GM10847 (cell line): Measurements from ENCODE around the gene TRIM56.

Experiments used
- POLR2A ChIP-seq: IDR thresholded peaks from 2 replicates; pipeline ENCODE4 v1.6.1; 2011; ENCODE audit not compliant: insufficient read length; ENCODE audit errors: extremely low read depth

Gene TRIM56

GRCh38 chr7:101085162-101085964 lies at the start of gene TRIM56:
TSS of gene TRIM56 (plus strand) at chr7:101085481. CDS start at chr7:101087313, 1,832 bp downstream.
- TF ChIP-seq POLR2A: peak; percentile 61

- TF ChIP-seq POLR2A: no peak
Observed at GRCh38 chr7:101035941-101036340, 49.3 kb upstream of the TRIM56 start.

- no peak for TF ChIP-seq POLR2A
Observed at GRCh38 chr7:101058355-101058754, 26.9 kb upstream of the TRIM56 start.

GRCh38 chr7:101059620-101059942 lies 25.7 kb upstream of the TRIM56 start:
- TF ChIP-seq POLR2A: no peak

GRCh38 chr7:101060992-101061391 lies 24.3 kb upstream of the TRIM56 start:
- no peak for TF ChIP-seq POLR2A

- no peak for TF ChIP-seq POLR2A
Observed at GRCh38 chr7:101066141-101066832, 19.0 kb upstream of the TRIM56 start.

GRCh38 chr7:101066833-101067177 lies 18.5 kb upstream of the TRIM56 start:
- TF ChIP-seq POLR2A: no peak

GRCh38 chr7:101068401-101068800 lies 16.9 kb upstream of the TRIM56 start:
- TF ChIP-seq POLR2A: no peak

- TF ChIP-seq POLR2A: no peak
Observed at GRCh38 chr7:101075646-101076045, 9.6 kb upstream of the TRIM56 start.

GRCh38 chr7:101077303-101078086 lies 7.8 kb upstream of the TRIM56 start:
- TF ChIP-seq POLR2A: no peak

GRCh38 chr7:101081432-101081831 lies 3.8 kb upstream of the TRIM56 start:
- no peak for TF ChIP-seq POLR2A

- no peak for TF ChIP-seq POLR2A
Observed at GRCh38 chr7:101084865-101085161, 468 bp upstream of the TRIM56 start.

GRCh38 chr7:101087334-101088068 lies 2.2 kb downstream of the TRIM56 start:
- no peak for TF ChIP-seq POLR2A

GRCh38 chr7:101088069-101088425 lies 2.8 kb downstream of the TRIM56 start:
- TF ChIP-seq POLR2A: no peak

GRCh38 chr7:101088858-101089529 lies 3.7 kb downstream of the TRIM56 start:
- no peak for TF ChIP-seq POLR2A
